ENCODE data around the gene KIF3B.
"Not testable (repeated sequence)": the region's sequence is repeated elsewhere in the genome, so short reads cannot be mapped to it uniquely, and the experiment has no call there.

The KIF3B gene

DNA sequence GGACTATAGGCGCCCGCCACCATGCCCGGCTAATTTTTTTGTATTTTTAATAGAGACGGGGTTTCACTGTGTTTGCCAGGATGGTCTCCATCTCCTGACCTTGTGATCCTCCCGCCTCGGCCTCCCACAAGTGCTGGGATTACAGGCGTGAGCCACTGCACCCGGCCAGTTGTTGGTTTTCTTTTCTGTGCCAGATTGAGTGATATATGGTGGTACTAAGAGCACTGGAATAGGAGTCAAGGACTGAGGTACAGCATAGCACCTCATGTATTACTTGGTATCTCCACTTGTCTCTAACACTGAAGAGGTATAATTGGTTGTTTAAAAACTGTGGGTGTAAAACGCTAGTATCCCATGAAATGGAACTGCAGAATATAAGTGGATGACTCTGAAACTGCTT is 106.0 kb downstream of the KIF3B start:
- not testable (repeated sequence) for DNase-seq (ENCODE audit: low spot score)

All from SK-N-DZ (cell line).